ENCODE results near the gene METTL9.

Gene METTL9

DNA sequence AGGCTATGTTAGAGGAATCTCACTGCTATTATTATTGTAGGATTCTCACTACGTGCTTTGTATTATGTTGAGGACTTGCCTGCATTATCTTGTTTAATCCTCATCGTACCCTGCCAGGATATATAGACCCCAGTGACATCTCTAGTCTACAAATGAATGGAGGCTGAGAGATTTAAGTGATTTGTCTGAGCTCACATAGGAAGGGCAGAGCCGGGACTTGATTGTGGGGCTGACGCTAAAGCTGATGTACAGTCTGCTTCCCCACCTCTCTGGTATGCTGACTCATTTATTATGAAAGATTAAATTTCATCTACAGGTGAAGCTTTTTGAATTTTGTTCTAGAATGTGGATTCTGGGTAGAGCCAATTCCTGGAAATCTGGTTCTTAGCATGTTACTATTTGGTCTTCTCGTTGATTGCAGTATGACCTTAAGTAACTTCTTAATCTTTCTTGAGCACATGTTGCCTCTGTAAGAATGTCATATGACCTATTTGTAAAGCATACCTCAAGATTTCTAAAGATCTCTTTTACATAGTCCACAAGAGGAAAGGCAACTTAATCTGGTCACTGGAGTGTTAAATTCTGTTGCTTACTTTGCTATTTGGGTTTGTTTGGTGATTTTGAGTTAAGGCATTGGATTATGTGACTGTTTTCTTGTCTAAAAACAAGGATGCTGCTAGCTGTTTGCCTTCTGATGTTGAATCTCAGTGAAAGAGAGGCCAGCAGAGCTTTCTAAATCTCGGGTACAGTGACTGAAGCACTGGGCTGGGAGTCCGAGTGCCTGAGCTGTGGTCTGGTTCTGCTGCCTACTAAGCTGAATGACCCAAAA lies 12.4 kb downstream of the METTL9 start:
- TF ChIP-seq, protein P1, sequence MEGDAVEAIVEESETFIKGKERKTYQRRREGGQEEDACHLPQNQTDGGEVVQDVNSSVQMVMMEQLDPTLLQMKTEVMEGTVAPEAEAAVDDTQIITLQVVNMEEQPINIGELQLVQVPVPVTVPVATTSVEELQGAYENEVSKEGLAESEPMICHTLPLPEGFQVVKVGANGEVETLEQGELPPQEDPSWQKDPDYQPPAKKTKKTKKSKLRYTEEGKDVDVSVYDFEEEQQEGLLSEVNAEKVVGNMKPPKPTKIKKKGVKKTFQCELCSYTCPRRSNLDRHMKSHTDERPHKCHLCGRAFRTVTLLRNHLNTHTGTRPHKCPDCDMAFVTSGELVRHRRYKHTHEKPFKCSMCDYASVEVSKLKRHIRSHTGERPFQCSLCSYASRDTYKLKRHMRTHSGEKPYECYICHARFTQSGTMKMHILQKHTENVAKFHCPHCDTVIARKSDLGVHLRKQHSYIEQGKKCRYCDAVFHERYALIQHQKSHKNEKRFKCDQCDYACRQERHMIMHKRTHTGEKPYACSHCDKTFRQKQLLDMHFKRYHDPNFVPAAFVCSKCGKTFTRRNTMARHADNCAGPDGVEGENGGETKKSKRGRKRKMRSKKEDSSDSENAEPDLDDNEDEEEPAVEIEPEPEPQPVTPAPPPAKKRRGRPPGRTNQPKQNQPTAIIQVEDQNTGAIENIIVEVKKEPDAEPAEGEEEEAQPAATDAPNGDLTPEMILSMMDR (IDR thresholded peaks at IDR 0.05; ENCODE audit: low read depth, low read length), result no peak
- no peak overlapping the region for H3K4me3 ChIP-seq (ENCODE audit: low read depth, low read length)

DNA sequence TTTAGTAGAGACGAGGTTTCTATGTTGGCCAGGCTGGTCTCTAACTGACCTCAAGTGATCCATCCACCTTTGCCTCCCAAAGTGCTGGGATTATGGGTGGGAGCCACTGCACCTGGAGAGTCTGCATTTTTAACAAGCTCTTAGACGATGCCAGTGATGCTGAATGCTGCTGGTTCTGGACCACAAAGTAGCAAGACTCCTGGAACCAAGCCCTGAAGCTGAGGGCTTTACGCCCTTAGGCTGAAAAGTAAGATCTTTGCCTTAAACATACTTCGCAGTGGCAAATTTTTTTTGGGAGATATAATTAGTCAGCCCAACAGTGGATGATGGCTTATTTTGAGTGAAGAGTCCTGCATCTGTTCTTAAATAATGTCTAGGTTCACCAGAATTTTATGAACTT lies 14.0 kb downstream of the METTL9 start:
- no peak overlapping the region for H3K4me3 ChIP-seq (ENCODE audit: low read depth, low read length)
- TF ChIP-seq, protein P1 (IDR thresholded peaks at IDR 0.05; ENCODE audit: low read depth, low read length), result no peak

DNA sequence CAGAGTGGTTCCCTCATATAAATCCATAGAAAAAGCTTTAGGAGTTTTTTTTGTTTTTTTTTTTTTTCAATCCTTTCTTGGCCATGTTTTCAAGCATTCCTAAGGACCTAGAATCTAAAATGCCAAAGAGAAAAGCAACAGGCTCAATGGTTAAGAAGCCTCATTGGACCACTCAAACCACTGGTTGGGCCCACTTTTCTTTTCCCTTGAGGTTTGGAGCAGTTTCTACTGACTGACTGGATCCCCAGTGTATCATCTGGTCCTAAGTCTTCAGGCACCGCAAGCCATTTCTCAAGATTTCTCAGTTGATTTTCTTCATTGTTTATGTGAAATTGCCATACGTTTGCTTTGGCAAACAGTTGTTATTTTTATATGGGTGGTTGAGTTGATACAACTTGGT lies 14.4 kb downstream of the METTL9 start:
- TF ChIP-seq, protein P1 (IDR thresholded peaks at IDR 0.05; ENCODE audit: low read depth, low read length), result no peak
- H3K4me3 ChIP-seq (ENCODE audit: low read depth, low read length), result no peak overlapping the region

DNA sequence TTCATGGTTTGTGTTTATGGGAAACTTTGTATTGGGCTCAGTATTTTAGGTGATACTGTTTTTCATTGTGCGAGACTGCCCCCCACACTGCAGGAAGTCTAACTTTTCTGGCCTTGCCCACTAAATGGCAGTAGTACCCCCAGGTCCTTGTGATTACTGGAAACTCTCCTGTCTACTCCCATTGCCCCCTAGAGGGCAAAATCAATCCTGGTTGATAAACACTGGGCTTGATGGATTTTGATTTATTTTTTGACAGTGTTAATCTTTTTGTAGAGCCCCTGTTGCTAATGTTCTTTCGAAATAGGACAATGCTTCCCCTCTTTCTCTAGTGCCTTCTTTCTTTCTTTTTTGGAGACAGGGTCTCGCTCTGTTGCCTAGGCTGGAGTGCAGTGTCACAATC lies 15.5 kb downstream of the METTL9 start:
- H3K4me3 ChIP-seq (ENCODE audit: low read depth, low read length), result no peak overlapping the region
- TF ChIP-seq, protein P1 (IDR thresholded peaks at IDR 0.05; ENCODE audit: low read depth, low read length), result no peak

DNA sequence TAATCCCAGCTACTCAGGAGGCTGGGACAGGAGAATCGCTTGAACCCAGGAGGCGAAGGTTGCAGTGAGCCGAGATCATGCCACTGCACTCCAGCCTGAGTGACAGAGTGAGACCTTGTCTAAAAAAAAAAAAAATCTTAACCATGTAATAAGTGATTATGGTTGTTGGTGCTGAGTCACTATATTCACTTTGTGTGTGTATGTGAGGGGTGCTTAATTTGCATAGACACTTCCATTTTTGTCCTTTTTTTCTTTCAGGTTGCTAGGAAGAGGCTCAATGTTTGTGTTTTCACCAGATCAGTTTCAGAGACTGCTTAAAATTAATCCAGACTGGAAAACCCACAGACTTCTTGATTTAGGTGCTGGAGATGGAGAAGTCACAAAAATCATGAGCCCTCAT lies 18.2 kb downstream of the METTL9 start:
- no peak overlapping the region for H3K4me3 ChIP-seq (ENCODE audit: low read depth, low read length)
- TF ChIP-seq, protein P1 (IDR thresholded peaks at IDR 0.05; ENCODE audit: low read depth, low read length), result no peak

DNA sequence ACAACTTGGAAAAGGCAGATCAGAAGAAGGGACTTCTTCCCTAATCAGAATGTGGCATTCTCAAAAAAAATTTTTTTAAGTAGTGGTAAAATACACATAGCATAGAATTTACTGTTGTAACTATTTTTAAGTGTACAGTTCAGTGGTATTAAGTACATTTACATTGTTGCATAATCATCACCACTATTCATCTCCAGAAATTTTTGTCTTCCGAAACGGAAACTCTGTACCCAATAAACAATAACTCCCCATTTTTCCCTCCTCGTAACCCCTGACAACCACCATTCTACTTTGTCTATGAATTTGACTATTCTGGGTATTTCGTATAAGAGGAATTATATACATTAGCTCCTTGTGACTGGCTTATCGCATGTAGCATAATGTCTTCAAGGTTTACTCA lies 18.9 kb downstream of the METTL9 start:
- H3K4me3 ChIP-seq (ENCODE audit: low read depth, low read length), result no peak overlapping the region
- TF ChIP-seq, protein P1 (IDR thresholded peaks at IDR 0.05; ENCODE audit: low read depth, low read length), result no peak

DNA sequence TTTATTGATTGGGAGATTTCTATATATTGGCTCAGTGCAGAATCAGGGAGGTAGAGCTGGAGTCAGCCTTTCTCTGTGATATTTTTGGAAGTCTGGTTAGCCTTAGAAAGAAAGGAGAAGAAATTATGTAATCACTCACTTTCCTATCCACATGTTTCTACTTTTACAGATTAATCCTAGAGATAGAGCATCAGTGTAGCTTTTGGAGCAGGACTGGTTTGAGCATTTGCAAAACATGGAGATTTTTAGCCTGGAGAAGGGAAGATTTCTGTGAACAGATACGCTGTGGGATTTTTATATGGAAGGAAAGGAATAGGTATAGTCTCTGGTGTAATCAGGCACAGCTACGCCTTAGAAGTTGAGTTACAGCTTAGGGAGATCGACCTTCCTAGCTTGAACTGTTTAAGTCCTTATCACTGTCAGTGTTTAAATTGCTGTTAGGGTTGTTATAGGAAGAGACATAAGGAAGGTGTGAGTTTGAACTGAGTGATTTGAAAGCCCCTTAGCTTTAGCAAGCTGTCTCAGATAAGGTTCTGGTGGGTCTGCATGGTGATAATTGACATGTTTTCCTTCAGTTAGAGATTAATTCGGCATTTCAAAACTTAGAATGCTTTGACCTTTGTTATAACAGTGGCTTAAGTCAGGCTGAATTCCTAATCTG lies 20.5 kb downstream of the METTL9 start:
- TF ChIP-seq, protein P1 (IDR thresholded peaks at IDR 0.05; ENCODE audit: low read depth, low read length), result no peak
- no peak overlapping the region for H3K4me3 ChIP-seq (ENCODE audit: low read depth, low read length)

Data from WI38 (cell line).